Vein endothelial cell (primary cell): ENCODE measurements around the gene RAP1GAP2. TPM values are rescaled to one million over a fixed set of nuclear protein-coding genes. Genes with fewer than 3 reads are reported as not detected.

Experiments used
- small RNA-seq: library from RNA; depleted of rRNA; stranded (forward); fragments of <200 nt; gene quantifications from one replicate; pipeline ENCODE3, GENCODE V24; 2012
- total RNA-seq: library from RNA; depleted of rRNA; stranded (reverse); fragments of >200 nt; gene quantifications from 2 replicates; pipeline ENCODE4 v1.2.3, GENCODE V29; 2012

Gene RAP1GAP2
- total RNA-seq: 1.8 and 8.8 TPM in 2 replicates

GRCh38 chr17:2796164-2797125 lies at the start of gene RAP1GAP2:
Gene RAP1GAP2, plus strand, starts transcription at chr17:2796438. Its CDS starts 90 bp downstream, at chr17:2796528.

GRCh38 chr17:2749058-2749783 lies 47.0 kb upstream of the RAP1GAP2 start, which contains the start of gene CCDC92B:
Gene CCDC92B, minus strand, starts transcription at chr17:2749652. Its CDS starts 14,507 bp downstream, at chr17:2735145.

GRCh38 chr17:3063507-3063906 lies 267.3 kb downstream of the RAP1GAP2 start, which contains the start of gene OR1D5:
Gene OR1D5, minus strand, starts transcription at chr17:3063607. Its CDS starts 0 bp downstream, at chr17:3063607.

Small RNA genes within 50 kb of the gene (small RNA-seq; reads per million reads assigned to genes)
- not detected for gene MIR1253
- not detected for gene hsa-mir-1253

Other genes starting within 250 kb of the RAP1GAP2 start
- gene PAFAH1B1, start 202.8 kb upstream of the RAP1GAP2 start, total RNA-seq: 104 and 124 TPM in 2 replicates
- gene CLUH, start 84.7 kb upstream of the RAP1GAP2 start, total RNA-seq: 73.0 and 76.8 TPM in 2 replicates
- gene CCDC92B, start 46.8 kb upstream of the RAP1GAP2 start, total RNA-seq: not detected in 2 replicates